SW 1271 (cell line): ENCODE measurements around the gene NLRP6.
"Not testable (repeated sequence)": the region's sequence is repeated elsewhere in the genome, so short reads cannot be mapped to it uniquely, and the experiment has no call there.

ENCODE experiments used
- DNase-seq, 2 experiments: peaks; one replicate each; lab custom pipeline; 2025; lab: John Stamatoyannopoulos, UW

NLRP6 gene

GRCh38 chr11:282171-282570 lies 4.0 kb downstream of the NLRP6 start:
- no peak for DNase-seq

- no peak for DNase-seq
Observed at GRCh38 chr11:282630-283360, 4.6 kb downstream of the NLRP6 start.

- DNase-seq: no peak
Observed at GRCh38 chr11:283405-284104, 5.3 kb downstream of the NLRP6 start.

- DNase-seq: no peak
Observed at GRCh38 chr11:284105-285020, 6.2 kb downstream of the NLRP6 start.

GRCh38 chr11:285021-285893 lies 7.0 kb downstream of the NLRP6 start:
- no peak for DNase-seq

- DNase-seq: no peak
Observed at GRCh38 chr11:285894-286220, 7.7 kb downstream of the NLRP6 start.

GRCh38 chr11:286977-287820 lies 9.0 kb downstream of the NLRP6 start:
- not testable (repeated sequence) for DNase-seq

GRCh38 chr11:287821-288477 lies 9.7 kb downstream of the NLRP6 start:
- no peak for DNase-seq

- DNase-seq: peak in 1 of 2 experiments; percentile 40
Observed at GRCh38 chr11:288478-289397, 10.5 kb downstream of the NLRP6 start, which contains the start of gene PGGHG. PGGHG (plus strand) TSS chr11:289126; CDS start chr11:289817, 691 bp downstream.

GRCh38 chr11:289398-289711 lies 11.1 kb downstream of the NLRP6 start:
- no peak for DNase-seq

GRCh38 chr11:289712-290620 lies 11.8 kb downstream of the NLRP6 start:
- no peak for DNase-seq

- DNase-seq: no peak
Observed at GRCh38 chr11:290621-291231, 12.5 kb downstream of the NLRP6 start.

- no peak for DNase-seq
Observed at GRCh38 chr11:291281-292210, 13.3 kb downstream of the NLRP6 start.

- DNase-seq: no peak
Observed at GRCh38 chr11:292211-293121, 14.3 kb downstream of the NLRP6 start.

- DNase-seq: no peak
Observed at GRCh38 chr11:293271-293851, 15.2 kb downstream of the NLRP6 start.
